HUES6 (cell line): ENCODE results near the gene PDE10A.

ENCODE experiments used
- H3K27ac ChIP-seq: 2 replicates; pipeline ENCODE4 v1.7.0; 2013; ENCODE audit warnings: low read depth, mild to moderate bottlenecking, low read length, inconsistent platforms
- H3K27me3 ChIP-seq: 2 replicates; pipeline ENCODE4 v1.6.1; 2013; ENCODE audit warnings: low read length; ENCODE audit not compliant: control insufficient read depth, insufficient read depth
- H3K36me3 ChIP-seq: 2 replicates; pipeline ENCODE4 v1.6.1; 2013; ENCODE audit warnings: low read length; ENCODE audit not compliant: control insufficient read depth, insufficient read depth
- H3K4me1 ChIP-seq: 2 replicates; pipeline ENCODE4 v1.6.1; 2013; ENCODE audit warnings: low read length; ENCODE audit not compliant: control insufficient read depth, insufficient read depth
- H3K4me3 ChIP-seq: 2 replicates; pipeline ENCODE4 v1.5.1; 2013; ENCODE audit warnings: low read depth, low read length
- H3K9ac ChIP-seq: one replicate; pipeline ENCODE4 v1.6.1; 2013; ENCODE audit warnings: mild to moderate bottlenecking, low read length
- H3K9me3 ChIP-seq: 2 replicates; pipeline ENCODE4 v1.6.1; 2013; ENCODE audit warnings: low read depth, low read length; ENCODE audit not compliant: control insufficient read depth, insufficient read depth

The PDE10A gene

GRCh38 chr6:165581678-165582077 lies 81.4 kb downstream of the PDE10A start:
- Histone ChIP-seq H3K4me1 (no peaks in the 10 kb centered on the region), H3K9ac (no peak overlapping the region), H3K9me3 (peaks cover 7% of the 10 kb centered on the region; the same call in 1 of the 2 replicates), H3K27ac (no peak overlapping the region), H3K4me3 (no peak overlapping the region), H3K27me3 (no peaks in the 10 kb centered on the region), H3K36me3 (no peaks in the 10 kb centered on the region)

- H3K4me1 ChIP-seq: peaks cover 4% of the 10 kb centered on the region; the same call in 1 of the 2 replicates
- H3K9ac ChIP-seq: no peak overlapping the region
- 0 out of 2 replicates have a peak, but pooled peaks cover 3% of the 10 kb centered on the region for H3K9me3 ChIP-seq
These were observed 82.9 kb downstream of the PDE10A start for GRCh38 chr6:165580136-165580535.

GRCh38 chr6:165579151-165579550 lies 83.9 kb downstream of the PDE10A start:
- H3K36me3 ChIP-seq: no peaks in the 10 kb centered on the region
- H3K27me3 ChIP-seq: no peaks in the 10 kb centered on the region
- 0 out of 2 replicates have a peak, but pooled peaks cover 3% of the 10 kb centered on the region for H3K9me3 ChIP-seq
- H3K4me3 ChIP-seq: no peak overlapping the region
- H3K27ac ChIP-seq: no peak overlapping the region
- H3K4me1 ChIP-seq: peaks cover 9% of the 10 kb centered on the region; the same call in 1 of the 2 replicates
- H3K9ac ChIP-seq: no peak overlapping the region

More at GRCh38 chr6:165580136-165580535, 82.9 kb downstream of the PDE10A start:
- H3K27ac ChIP-seq: no peak overlapping the region
- H3K4me3 ChIP-seq: no peak overlapping the region
- H3K36me3 ChIP-seq: no peaks in the 10 kb centered on the region
- H3K27me3 ChIP-seq: no peaks in the 10 kb centered on the region

GRCh38 chr6:165577556-165577955 lies 85.5 kb downstream of the PDE10A start:
- Histone ChIP-seq H3K9me3 (0 out of 2 replicates have a peak, but pooled peaks cover 3% of the 10 kb centered on the region), H3K4me1 (peaks cover 9% of the 10 kb centered on the region; the same call in 1 of the 2 replicates), H3K4me3 (no peak overlapping the region), H3K27ac (no peak overlapping the region), H3K36me3 (no peaks in the 10 kb centered on the region), H3K27me3 (no peaks in the 10 kb centered on the region), H3K9ac (no peak overlapping the region)

GRCh38 chr6:165575158-165575549 lies 87.9 kb downstream of the PDE10A start:
- Histone ChIP-seq H3K9ac (no peak overlapping the region), H3K27ac (no peak overlapping the region), H3K27me3 (no peaks in the 10 kb centered on the region), H3K9me3 (0 out of 2 replicates have a peak, but pooled peaks cover 3% of the 10 kb centered on the region), H3K36me3 (no peaks in the 10 kb centered on the region), H3K4me3 (no peak overlapping the region), H3K4me1 (peaks cover 9% of the 10 kb centered on the region; the same call in 1 of the 2 replicates)

GRCh38 chr6:165574220-165575157 lies 88.6 kb downstream of the PDE10A start:
- H3K4me1 ChIP-seq: peaks cover 9% of the 10 kb centered on the region; the same call in 1 of the 2 replicates
- H3K36me3 ChIP-seq: no peaks in the 10 kb centered on the region
- no peak overlapping the region for H3K27ac ChIP-seq
- H3K9ac ChIP-seq: no peak overlapping the region
- no peaks in the 10 kb centered on the region for H3K27me3 ChIP-seq
- H3K4me3 ChIP-seq: no peak overlapping the region
- H3K9me3 ChIP-seq: 0 out of 2 replicates have a peak, but pooled peaks cover 3% of the 10 kb centered on the region

GRCh38 chr6:165573671-165574070 lies 89.4 kb downstream of the PDE10A start:
- H3K27ac ChIP-seq: peak overlapping the region; percentile 58; the same call in 1 of the 2 replicates
- no peaks in the 10 kb centered on the region for H3K27me3 ChIP-seq
- H3K9me3 ChIP-seq: 0 out of 2 replicates have a peak, but pooled peaks cover 3% of the 10 kb centered on the region
- H3K4me1 ChIP-seq: peaks cover 9% of the 10 kb centered on the region; the same call in 1 of the 2 replicates
- H3K36me3 ChIP-seq: no peaks in the 10 kb centered on the region
- H3K9ac ChIP-seq: no peak overlapping the region
- H3K4me3 ChIP-seq: no peak overlapping the region

- Histone ChIP-seq H3K4me3 (no peak overlapping the region), H3K4me1 (peaks cover 9% of the 10 kb centered on the region; the same call in 1 of the 2 replicates), H3K9ac (peak overlapping the region; percentile 32), H3K9me3 (no peaks in the 10 kb centered on the region), H3K27me3 (no peaks in the 10 kb centered on the region), H3K36me3 (no peaks in the 10 kb centered on the region), H3K27ac (no peak overlapping the region)
These were observed 91.3 kb downstream of the PDE10A start for GRCh38 chr6:165571721-165572132.

GRCh38 chr6:165571068-165571682 lies 91.9 kb downstream of the PDE10A start:
- Histone ChIP-seq H3K27ac (no peak overlapping the region), H3K9me3 (no peaks in the 10 kb centered on the region), H3K4me1 (peaks cover 9% of the 10 kb centered on the region; the same call in 1 of the 2 replicates), H3K9ac (no peak overlapping the region), H3K36me3 (no peaks in the 10 kb centered on the region), H3K4me3 (no peak overlapping the region), H3K27me3 (no peaks in the 10 kb centered on the region)

- H3K27ac ChIP-seq: no peak overlapping the region
- H3K4me1 ChIP-seq: no peaks in the 10 kb centered on the region
- no peaks in the 10 kb centered on the region for H3K27me3 ChIP-seq
- H3K9ac ChIP-seq: no peak overlapping the region
- H3K9me3 ChIP-seq: peaks cover 4% of the 10 kb centered on the region; the same call in 1 of the 2 replicates
- H3K36me3 ChIP-seq: no peaks in the 10 kb centered on the region
- H3K4me3 ChIP-seq: no peak overlapping the region
These were observed 94.7 kb downstream of the PDE10A start for GRCh38 chr6:165568326-165568725.
